Upper lobe of right lung (tissue), 1 donor: Measurements from ENCODE around the gene CD300E. TPM values are rescaled to one million over a fixed set of nuclear protein-coding genes. Genes with fewer than 3 reads are reported as not detected.
A peak's percentile ranks its signal among the peaks of the same experiment; 100 is the strongest.
"Not testable (repeated sequence)": the region's sequence is repeated elsewhere in the genome, so short reads cannot be mapped to it uniquely, and the experiment has no call there.

Source experiments
- ATAC-seq: fragments of 200-7000 bp; cut with Tn5 transposase; one replicate; pipeline ENCODE4 v1.9.1; 2020; ENCODE audit warnings: mild to moderate bottlenecking, moderate library complexity
- DNase-seq: peaks from one replicate; pipeline ENCODE4 v3.0.0-alpha.2; 2020
- H3K27ac ChIP-seq: fragments of 200-600 bp; one replicate; pipeline ENCODE4 v1.8.0; 2022
- H3K27me3 ChIP-seq: fragments of 200-600 bp; one replicate; pipeline ENCODE4 v1.8.0; 2022; ENCODE audit warnings: mild to moderate bottlenecking
- H3K36me3 ChIP-seq: fragments of 200-600 bp; one replicate; pipeline ENCODE4 v1.8.0; 2022
- H3K4me1 ChIP-seq: fragments of 200-600 bp; one replicate; pipeline ENCODE4 v1.8.0; 2022
- H3K4me3 ChIP-seq: fragments of 200-600 bp; one replicate; pipeline ENCODE4 v1.8.0; 2022; ENCODE audit warnings: mild to moderate bottlenecking
- H3K9me3 ChIP-seq: fragments of 200-600 bp; one replicate; pipeline ENCODE4 v1.8.0; 2022
- CTCF ChIP-seq: fragments of 200-600 bp; IDR thresholded peaks from one replicate; pipeline ENCODE4 v1.8.0; 2022; ENCODE audit warnings: antibody characterized with exemption
- intact Hi-C: fragments of 100-400 bp; cut with DNase I; formaldehyde crosslinking; loops from one replicate; pipeline ENCODE4 v1.11.0; 2022
- total RNA-seq: library from RNA; stranded (reverse); fragmentation: NEBNext Ultra II Directional; extraction: Animal tissue kit (Norgen Biotek cat#: 25700); gene quantifications from one replicate; pipeline ENCODE4 v1.2.1, GENCODE V29; 2021
- donor health status: DM: no; HTN: yes; CAD: no; lungs with severe emphysema.

CD300E gene
- total RNA-seq, 1 donor from 2014 or later = 6.5 TPM

GRCh38 chr17:74635418-74635817 is 11.9 kb upstream of the CD300E start:
- no peaks in the 10 kb centered on the region for H3K36me3 ChIP-seq
- H3K27me3 ChIP-seq = peaks cover 17% of the 10 kb centered on the region
- no peaks in the 10 kb centered on the region for H3K4me1 ChIP-seq
- no peak for ATAC-seq
- no peak overlapping the region for H3K4me3 ChIP-seq
- no peak for TF ChIP-seq CTCF
- H3K27ac ChIP-seq = no peak overlapping the region
- H3K9me3 ChIP-seq = no peaks in the 10 kb centered on the region
- intact Hi-C loops = no loop called here
- DNase-seq = no peak

DNA sequence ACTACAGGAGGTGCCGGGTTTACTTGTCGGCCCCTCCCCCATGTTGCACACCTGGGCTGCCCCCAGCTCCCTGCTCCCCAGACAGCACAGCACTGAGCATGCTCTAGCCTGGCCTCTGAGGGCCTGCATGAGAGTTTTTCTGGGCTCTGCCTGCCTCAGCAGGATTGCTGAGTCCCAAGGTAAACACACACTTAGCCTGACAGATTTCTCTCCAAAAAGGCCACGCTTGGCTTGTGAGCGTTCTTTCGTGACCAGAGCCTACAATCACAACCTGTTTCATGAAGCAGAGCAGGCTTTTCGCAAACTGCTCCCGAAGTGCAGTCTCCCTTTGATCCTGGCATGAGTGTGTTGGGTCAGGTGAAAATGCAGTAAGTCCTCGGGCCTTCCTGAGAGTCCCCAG is 9.8 kb upstream of the CD300E start:
- no peak for TF ChIP-seq CTCF
- Histone ChIP-seq H3K4me3 (no peak overlapping the region), H3K4me1 (no peaks in the 10 kb centered on the region), H3K27ac (no peak overlapping the region), H3K27me3 (peaks cover 22% of the 10 kb centered on the region), H3K36me3 (no peaks in the 10 kb centered on the region), H3K9me3 (no peaks in the 10 kb centered on the region)
- ATAC-seq (no peak), DNase-seq (peak; percentile 58)
- intact Hi-C loops = no loop called here

- no peak for ATAC-seq
- H3K4me3 ChIP-seq = no peak overlapping the region
- intact Hi-C loops = no loop called here
Observed at GRCh38 chr17:74632617-74633016, 9.1 kb upstream of the CD300E start.

GRCh38 chr17:74631468-74632450 is 8.2 kb upstream of the CD300E start:
- DNase-seq (peak; percentile 40), ATAC-seq (peak; percentile 87)
- no peaks in the 10 kb centered on the region for H3K36me3 ChIP-seq
- no peak for TF ChIP-seq CTCF
- intact Hi-C loops = no loop called here
- H3K27me3 ChIP-seq = peaks cover 22% of the 10 kb centered on the region
- no peak overlapping the region for H3K4me3 ChIP-seq
- no peaks in the 10 kb centered on the region for H3K4me1 ChIP-seq
- H3K9me3 ChIP-seq = no peaks in the 10 kb centered on the region
- no peak overlapping the region for H3K27ac ChIP-seq

More at GRCh38 chr17:74632617-74633016, 9.1 kb upstream of the CD300E start:
- Histone ChIP-seq H3K36me3 (no peaks in the 10 kb centered on the region), H3K4me1 (no peaks in the 10 kb centered on the region), H3K27ac (no peak overlapping the region), H3K9me3 (no peaks in the 10 kb centered on the region), H3K27me3 (peaks cover 22% of the 10 kb centered on the region)
- peak; percentile 13 for DNase-seq
- no peak for TF ChIP-seq CTCF

DNA sequence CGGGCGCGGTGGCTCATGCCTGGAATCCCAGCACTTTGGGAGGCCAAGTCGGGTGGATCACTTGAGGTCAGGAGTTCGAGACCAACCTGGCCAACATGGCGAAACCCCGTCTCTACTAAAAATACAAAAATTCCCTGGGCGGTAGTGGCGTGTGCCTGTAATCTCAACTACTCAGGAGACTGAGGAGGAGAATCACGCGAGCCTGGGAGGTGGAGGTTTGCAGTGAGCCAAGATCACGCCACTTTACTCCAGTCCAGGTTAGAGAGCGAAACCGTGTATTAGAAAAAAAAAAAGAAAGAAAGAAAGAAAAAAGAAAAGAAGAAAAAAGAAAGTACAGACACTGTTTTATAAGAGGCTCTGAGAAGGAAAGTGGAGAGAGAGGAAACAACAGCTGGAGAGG is 6.7 kb upstream of the CD300E start:
- peaks cover 12% of the 10 kb centered on the region for H3K27me3 ChIP-seq
- H3K9me3 ChIP-seq, H3K4me1 ChIP-seq, H3K36me3 ChIP-seq, H3K27ac ChIP-seq, ATAC-seq, intact Hi-C loops, H3K4me3 ChIP-seq: not testable (repeated sequence)
- peak; percentile 22 for DNase-seq

DNA sequence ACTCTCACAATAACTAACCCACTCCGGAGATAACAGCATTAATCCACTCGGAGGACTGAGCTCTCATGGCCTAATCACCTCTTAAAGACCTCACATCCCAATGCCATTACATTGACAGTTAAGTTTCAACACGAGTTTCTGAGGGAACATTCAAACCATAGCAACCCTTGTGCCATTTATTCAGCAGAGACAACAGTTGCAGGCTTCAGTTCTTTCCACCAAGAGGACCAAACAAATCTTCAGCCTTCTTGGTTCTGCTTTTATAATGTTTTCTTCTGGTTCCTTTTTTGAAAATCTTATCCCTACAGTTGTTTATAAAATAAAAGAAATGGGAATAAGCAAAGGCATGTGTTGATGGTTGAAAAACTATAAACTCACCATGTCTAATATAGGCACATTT is 2.1 kb upstream of the CD300E start:
- DNase-seq = no peak
- Histone ChIP-seq H3K9me3 (no peaks in the 10 kb centered on the region), H3K27me3 (peaks cover 5% of the 10 kb centered on the region), H3K27ac (no peak overlapping the region), H3K4me3 (no peak overlapping the region), H3K4me1 (no peaks in the 10 kb centered on the region), H3K36me3 (no peaks in the 10 kb centered on the region)
- ATAC-seq = no peak
- no peak for TF ChIP-seq CTCF
- intact Hi-C loops = no loop called here
